ENCODE measurements around the gene EIF4A2. TPM values are rescaled to one million over a fixed set of nuclear protein-coding genes. Genes with fewer than 3 reads are reported as not detected.

The EIF4A2 gene
- total RNA-seq, 4 donors from 2014 or later = 146 to 550 (median 353) TPM

- Histone ChIP-seq H3K4me1 (peaks cover 0 to 6% (median 0%) of the 10 kb centered on the region in 4 donors), H3K4me3 (no peak overlapping the region), H3K36me3 (no peaks in the 10 kb centered on the region), H3K27me3 (no peaks in the 10 kb centered on the region), H3K9me3 (no peaks in the 10 kb centered on the region), H3K27ac (no peak overlapping the region)
- 91 to 96% methylated on average over 4 to 5 of the region's 5 CpGs for WGBS, 2 donors (ENCODE audit: low coverage in 1 of 2)
- intact Hi-C loops (cut with DNase I; ENCODE audit: low total_unique reads) = no loop called here
- in situ Hi-C loops (cut with MboI; ENCODE audit: low pct_ligation_motif_present in 1 of 4, low pct_unique_long_range_greater_than_20kb in 1 of 4, low sequenced_read_pairs in 3 of 4) = loop anchor here in 1 of 4 donors (25.0 kb wide), 1 partner anchor 667 kb away; the partner anchor contains the start of gene ETV5
- no peak for DNase-seq
- TF ChIP-seq EP300 (IDR thresholded peaks at IDR 0.05; ENCODE audit: low read depth) = no peak
Measured at GRCh38 chr3:186779204-186779603, 4.2 kb upstream of the EIF4A2 start.

GRCh38 chr3:186782542-186783057 is 777 bp upstream of the EIF4A2 start:
- TF ChIP-seq POLR2A (IDR thresholded peaks at IDR 0.05) = no peak
- TF ChIP-seq EP300 (IDR thresholded peaks at IDR 0.05; ENCODE audit: low read depth) = no peak
- TF ChIP-seq CTCF (IDR thresholded peaks at IDR 0.05) = no peak
- no peak for TF ChIP-seq POLR2AphosphoS5 (IDR thresholded peaks at IDR 0.05)
- H3K4me3 ChIP-seq = peak overlapping the region; percentile 57 to 87 (median 80)
- in situ Hi-C loops (cut with MboI; ENCODE audit: low pct_ligation_motif_present in 1 of 4, low pct_unique_long_range_greater_than_20kb in 1 of 4, low sequenced_read_pairs in 3 of 4) (loop anchor here in 1 of 4 donors (10.0 to 25.0 kb wide), 2 partner anchors 670 to 858 kb away; partner anchors contain the start of gene ETV5), intact Hi-C loops (cut with DNase I; ENCODE audit: low total_unique reads) (no loop called here)
- H3K4me1 ChIP-seq = peaks cover 14 to 37% (median 30%) of the 10 kb centered on the region in 4 donors
- H3K27me3 ChIP-seq = no peaks in the 10 kb centered on the region
- no peak for DNase-seq
- H3K36me3 ChIP-seq = peaks cover 0 to 28% (median 13%) of the 10 kb centered on the region in 4 donors
- H3K27ac ChIP-seq = peak overlapping the region; percentile 95 to 99 (median 99)
- H3K9me3 ChIP-seq = no peaks in the 10 kb centered on the region
- WGBS, 2 donors (ENCODE audit: low coverage in 1 of 2) = 3 to 11% methylated on average over 14 to 21 of the region's 21 CpGs

- Histone ChIP-seq H3K27me3 (no peaks in the 10 kb centered on the region), H3K36me3 (peaks cover 0 to 41% (median 19%) of the 10 kb centered on the region in 4 donors), H3K4me3 (peak overlapping the region; percentile 57 to 87 (median 80)), H3K9me3 (no peaks in the 10 kb centered on the region), H3K27ac (peak overlapping the region; percentile 95 to 99 (median 99)), H3K4me1 (peaks cover 14 to 48% (median 30%) of the 10 kb centered on the region in 4 donors)
- WGBS, 2 donors (ENCODE audit: low coverage in 1 of 2) = 0 to 1% methylated on average over 18 to 55 of the region's 56 CpGs
- in situ Hi-C loops (cut with MboI; ENCODE audit: low pct_ligation_motif_present in 1 of 4, low pct_unique_long_range_greater_than_20kb in 1 of 4, low sequenced_read_pairs in 3 of 4) = loop anchor here in 1 of 4 donors (10.0 to 25.0 kb wide), 2 partner anchors 672 to 859 kb away; partner anchors contain the start of gene ETV5
- intact Hi-C loops (cut with DNase I; ENCODE audit: low total_unique reads) = no loop called here
- peak; percentile 89 for DNase-seq
- TF ChIP-seq POLR2AphosphoS5 (IDR thresholded peaks at IDR 0.05) (peak; percentile 88 to 95 (median 91)), CTCF (IDR thresholded peaks at IDR 0.05) (no peak), POLR2A (IDR thresholded peaks at IDR 0.05) (peak; percentile 64), EP300 (IDR thresholded peaks at IDR 0.05; ENCODE audit: low read depth) (no peak)
Measured at GRCh38 chr3:186783731-186784515, 546 bp downstream of the EIF4A2 start.

GRCh38 chr3:186784820-186785494 is 1.6 kb downstream of the EIF4A2 start:
- WGBS, 2 donors (ENCODE audit: low coverage in 1 of 2) = 0 to 11% methylated on average over 4 to 7 of the region's 7 CpGs

More at GRCh38 chr3:186784820-186785494, 1.6 kb downstream of the EIF4A2 start:
- no peaks in the 10 kb centered on the region for H3K27me3 ChIP-seq
- peaks cover 0 to 48% (median 22%) of the 10 kb centered on the region in 4 donors for H3K36me3 ChIP-seq
- in situ Hi-C loops (cut with MboI; ENCODE audit: low pct_ligation_motif_present in 1 of 4, low pct_unique_long_range_greater_than_20kb in 1 of 4, low sequenced_read_pairs in 3 of 4) = loop anchor here in 1 of 4 donors (10.0 to 25.0 kb wide), 2 partner anchors 673 to 860 kb away; partner anchors contain the start of gene ETV5
- intact Hi-C loops (cut with DNase I; ENCODE audit: low total_unique reads) = no loop called here
- peak in 1 of 3 donors; percentile 4 for TF ChIP-seq POLR2AphosphoS5 (IDR thresholded peaks at IDR 0.05)
- no peak for TF ChIP-seq POLR2A (IDR thresholded peaks at IDR 0.05)
- TF ChIP-seq EP300 (IDR thresholded peaks at IDR 0.05; ENCODE audit: low read depth) = no peak
- DNase-seq = no peak
- no peaks in the 10 kb centered on the region for H3K9me3 ChIP-seq
- peak overlapping the region; percentile 57 to 87 (median 80) for H3K4me3 ChIP-seq
- peaks cover 14 to 48% (median 30%) of the 10 kb centered on the region in 4 donors for H3K4me1 ChIP-seq
- peak overlapping the region; percentile 95 to 99 (median 99) for H3K27ac ChIP-seq
